K562 (cell line): ENCODE data around the gene NAP1L4. TPM values are rescaled to one million over a fixed set of nuclear protein-coding genes. Genes with fewer than 3 reads are reported as not detected.
A peak's percentile ranks its signal among the peaks of the same experiment; 100 is the strongest.

Experiments used
- ATAC-seq: fragments of 200-7000 bp; cut with Tn5 transposase; 3 replicates; pipeline ENCODE4 v1.9.1; 2020; ENCODE audit warnings: moderate library complexity
- BruUV-seq: library from RNA; stranded (reverse); fragments of 400-500 nt; replicated peaks from 2 replicates; lab custom pipeline; 2021; lab: Mats Ljungman, UMichigan
- CTCF ChIA-PET: fragments of 300-600 bp; formaldehyde crosslinking; extraction: SDS; loops from one replicate; lab custom pipeline; 2021; ENCODE audit warnings: low intra/inter-chr PET ratio; lab: Yijun Ruan, JAX
- POLR2A ChIA-PET: fragments of 300-600, 350-650 bp; sonication (Branson Sonifier 250); formaldehyde crosslinking; extraction: SDS; loops from one replicate; lab custom pipeline; 2021; ENCODE audit warnings: antibody characterized with exemption, inconsistent platforms; lab: Yijun Ruan, JAX
- DNase-seq, 4 experiments: peaks; one replicate each; pipeline versions ENCODE4 v3.0.0 to v3.0.0-alpha.2; 2011 to 2018; ENCODE audit warnings: low spot score in 3 of 4, mixed read lengths in 3 of 4; ENCODE audit errors: extremely low read depth in 1 of 4
- FAIRE-seq: peaks from 2 replicates; lab custom pipeline; 2011; peaks lifted over from hg19 to GRCh38; lab: Jason Lieb, UNC
- H2AFZ ChIP-seq: 2 replicates; pipeline ENCODE4 v1.6.0; 2011; ENCODE audit warnings: low read depth, low read length, control low read depth, inconsistent platforms
- H3K27ac ChIP-seq: fragments of 200-600 bp; 3 replicates; pipeline ENCODE4 v1.8.0; 2011; ENCODE audit warnings: low read depth, mild to moderate bottlenecking, control low read depth, inconsistent platforms, low read length, moderate library complexity, mixed read lengths; ENCODE audit errors: extremely low read depth
- H3K27me3 ChIP-seq, 2 experiments: fragments of 300-600 bp in 1 of 2; 2 replicates in 1 of 2; 3 replicates in 1 of 2; pipeline versions ENCODE4 v1.6.0 to v1.8.0; 2011; ENCODE audit warnings: inconsistent platforms in 2 of 2, low read length in 2 of 2, mild to moderate bottlenecking in 1 of 2, mixed read lengths in 1 of 2, moderate library complexity in 1 of 2; ENCODE audit not compliant: control insufficient read depth in 2 of 2, insufficient read depth in 2 of 2
- H3K36me3 ChIP-seq: fragments of 300-600 bp; 3 replicates; pipeline ENCODE4 v1.8.0; 2011; ENCODE audit warnings: mild to moderate bottlenecking, low read length, inconsistent platforms; ENCODE audit not compliant: control insufficient read depth, insufficient read depth
- H3K4me1 ChIP-seq, 2 experiments: fragments of 200-600 bp in 1 of 2; replicated peaks in 1 of 2; 2 replicates in 1 of 2; 3 replicates in 1 of 2; pipeline versions ENCODE4 v1.5.1 to v1.8.0; 2011; ENCODE audit warnings: inconsistent platforms in 2 of 2, low read length in 2 of 2, mild to moderate bottlenecking in 1 of 2, mixed read lengths in 1 of 2, moderate library complexity in 1 of 2; ENCODE audit not compliant: control insufficient read depth in 2 of 2, insufficient read depth in 2 of 2
- H3K4me2 ChIP-seq: 2 replicates; pipeline ENCODE4 v1.6.1; 2011; ENCODE audit warnings: low read length, control low read depth, inconsistent platforms, mixed read lengths; ENCODE audit not compliant: insufficient read depth
- H3K4me3 ChIP-seq: fragments of 200-600 bp; sonication (generic), shearing (Covaris generic); 2 replicates; pipeline ENCODE4 v1.5.1; 2016; ENCODE audit warnings: control low read depth, inconsistent platforms
- H3K79me2 ChIP-seq: fragments of 200-600 bp; 3 replicates; pipeline ENCODE4 v1.8.0; 2011; ENCODE audit warnings: low read length, inconsistent platforms; ENCODE audit not compliant: control insufficient read depth, insufficient read depth
- H3K9ac ChIP-seq, 2 experiments: 2 replicates each; pipeline versions ENCODE4 v1.6.0 to v1.6.1; 2011; ENCODE audit warnings: low read depth in 2 of 2, low read length in 2 of 2, control low read depth in 1 of 2, inconsistent platforms in 1 of 2, mild to moderate bottlenecking in 1 of 2, mixed read lengths in 1 of 2; ENCODE audit not compliant: insufficient read depth in 1 of 2
- H3K9me1 ChIP-seq: one replicate; pipeline ENCODE4 v1.6.0; 2011; ENCODE audit warnings: inconsistent platforms, mild to moderate bottlenecking, low read length, moderate library complexity; ENCODE audit not compliant: control insufficient read depth, insufficient read depth
- H3K9me3 ChIP-seq: replicated peaks from 2 replicates; pipeline ENCODE4 v1.5.1; 2011; ENCODE audit warnings: low read depth, low read length, inconsistent platforms; ENCODE audit not compliant: control insufficient read depth, insufficient read depth
- H4K20me1 ChIP-seq: replicated peaks from 2 replicates; pipeline ENCODE4 v1.6.1; 2011; ENCODE audit warnings: low read length, inconsistent platforms, mixed read lengths; ENCODE audit not compliant: control insufficient read depth, insufficient read depth
- CAMTA2 ChIP-seq: fragments of 250-450 bp; sonication (Bioruptor Pico); conservative IDR thresholded peaks from 2 replicates; pipeline ENCODE4 v1.5.1; 2022
- ELF2 ChIP-seq: fragments of 250-450 bp; sonication (Bioruptor Pico); IDR thresholded peaks from 2 replicates; pipeline ENCODE4 v1.5.0; 2021; ENCODE audit warnings: mild to moderate bottlenecking
- HINFP ChIP-seq: fragments of 450-650 bp; conservative IDR thresholded peaks from 2 replicates; pipeline ENCODE4 v1.6.1; 2016; ENCODE audit warnings: missing genetic modification characterization, low read depth, mild to moderate bottlenecking, control low read depth, missing compliant biosample characterization
- KDM5B ChIP-seq: fragments of 200-600 bp; sonication (generic); IDR thresholded peaks from 2 replicates; pipeline ENCODE4 v1.6.1; 2012; ENCODE audit warnings: low read depth, mild to moderate bottlenecking, moderate library complexity, low read length, control low read depth, inconsistent platforms; ENCODE audit not compliant: insufficient replicate concordance
- POLR2G ChIP-seq: fragments of 200-400 bp; formaldehyde crosslinking; IDR thresholded peaks from 2 replicates; pipeline ENCODE4 v1.6.1; 2017; ENCODE audit warnings: low read depth, mild to moderate bottlenecking, antibody characterized with exemption, low read length, moderate library complexity
- RBFOX2 ChIP-seq: fragments of 200-400 bp; formaldehyde crosslinking; IDR thresholded peaks from 2 replicates; pipeline ENCODE4 v1.6.1; 2017; ENCODE audit warnings: low read depth, mild to moderate bottlenecking, low read length, moderate library complexity
- RBM25 ChIP-seq: fragments of 200-400 bp; formaldehyde crosslinking; IDR thresholded peaks from 2 replicates; pipeline ENCODE4 v1.6.1; 2018; ENCODE audit warnings: low read length, low read depth, moderate library complexity; ENCODE audit not compliant: severe bottlenecking
- SIRT6 ChIP-seq: IDR thresholded peaks from one replicate; pipeline ENCODE4 v1.6.1; 2012; ENCODE audit warnings: low read depth, mild to moderate bottlenecking, control low read depth, inconsistent platforms, low read length, moderate library complexity
- SMARCA5 ChIP-seq: fragments of 450-650 bp; IDR thresholded peaks from 2 replicates; pipeline ENCODE4 v1.6.1; 2016
- ZNF124 ChIP-seq: sonication (generic); formaldehyde crosslinking; IDR thresholded peaks from 2 replicates; pipeline ENCODE4 v1.8.1; 2022; ENCODE audit warnings: missing genetic modification reagents
- ZNF561 ChIP-seq: fragments of 450-650 bp; formaldehyde crosslinking; conservative IDR thresholded peaks from 2 replicates; pipeline ENCODE4 v1.4.0; 2020; ENCODE audit warnings: mild to moderate bottlenecking, moderate library complexity
- WGBS: fragments of 100-300 bp; shearing (Covaris generic); methylation state at CpG from one replicate; pipeline ENCODE4 v1.1.6; 2016; ENCODE audit warnings: low coverage, mixed read lengths; ENCODE audit not compliant: insufficient coverage; ENCODE audit errors: missing lambda C conversion rate; 5-methylcytosine and 5-hydroxymethylcytosine counted together
- in situ Hi-C: fragments of 300-500 bp; cut with MboI; formaldehyde crosslinking; loops from 4 replicates; pipeline ENCODE4 v1.15.0; 2018; ENCODE audit warnings: inconsistent platforms, mixed read lengths
- intact Hi-C: fragments of 100-400 bp; cut with micrococcal nuclease; formaldehyde crosslinking; loops from 2 replicates; pipeline ENCODE4 v1.14.2; 2022
- polyA plus RNA-seq, 8 experiments: library from polyadenylated mRNA; depleted of rRNA in 4 of 8; stranded (reverse) in 5 of 8; unstranded in 3 of 8; fragments of >200 nt; fragmentation: Nextera tagmentation in 2 of 8; fragmentation: Illumina TruSeq in 1 of 8; extraction: Ambion mirVana in 2 of 8; extraction: Trizol in 1 of 8; gene quantifications; 2 replicates each; pipeline versions ENCODE4 v1.2.1 to v1.2.3, GENCODE V29; 2011 to 2014; ENCODE audit warnings: inconsistent platforms in 1 of 8, missing spikeins in 1 of 8
- total RNA-seq, 7 experiments: library from RNA; depleted of rRNA in 6 of 7; stranded (reverse); fragments of >200 nt in 6 of 7; fragmentation: Illumina TruSeq in 2 of 7; extraction: Trizol in 2 of 7; gene quantifications; 2 replicates each; pipeline versions ENCODE4 v1.2.1 to v1.2.3, GENCODE V29; 2011 to 2021; ENCODE audit warnings: low replicate concordance in 1 of 7
- TF ChIP-seq, protein P1 (sequence below): fragments of 250-450 bp; sonication (Bioruptor Pico); IDR thresholded peaks from 2 replicates; pipeline ENCODE4 v1.5.0; 2020; ENCODE audit warnings: mild to moderate bottlenecking
- TF ChIP-seq, protein P2 (sequence below): fragments of 450-650 bp; formaldehyde crosslinking; IDR thresholded peaks from 2 replicates; pipeline ENCODE4 v1.4.0; 2020; ENCODE audit warnings: mild to moderate bottlenecking, moderate library complexity

Gene NAP1L4
- total and polyA plus RNA-seq, 9 of the 15 experiments (the other 6 are each of a cell fraction or from before 2014, with no cell fraction given): 34.1 to 237 (median 179) TPM

- Histone ChIP-seq H4K20me1 (0 out of 2 replicates have a peak, but pooled peaks cover 7% of the 10 kb centered on the region), H3K9me1 (no peaks in the 10 kb centered on the region), H3K4me2 (no peak overlapping the region), H3K36me3 (peaks cover 79% of the 10 kb centered on the region; the same call in 2 of the 3 replicates), H3K9ac (no peak overlapping the region), H3K27ac (no peak overlapping the region), H3K79me2 (no peaks in the 10 kb centered on the region), H3K4me1 (peaks cover 0 to 19% of the 10 kb centered on the region in 2 experiments; a peak in 1 of 5 replicates), H3K27me3 (no peaks in the 10 kb centered on the region), H3K4me3 (no peak overlapping the region), H3K9me3 (no peaks in the 10 kb centered on the region), H2AFZ (no peak overlapping the region)
- FAIRE-seq (no peak), ATAC-seq (peak; percentile 66), DNase-seq (peak in 1 of 4 experiments; percentile 34)
- in situ Hi-C loops (no loop called here), intact Hi-C loops (no loop called here)
- TF ChIP-seq KDM5B (no peak), ZNF561 (CRISPR knock-in tag) (no peak), CAMTA2 (CRISPR knock-in tag) (no peak), POLR2G (peak; percentile 69), RBFOX2 (0 out of 2 replicates have a peak, but pooled peaks have one; percentile 15), HINFP (tag) (no peak), ZNF124 (no peak), ELF2 (CRISPR knock-in tag) (no peak), SMARCA5 (no peak), RBM25 (no peak), SIRT6 (no peak)
- TF ChIP-seq, protein P1, sequence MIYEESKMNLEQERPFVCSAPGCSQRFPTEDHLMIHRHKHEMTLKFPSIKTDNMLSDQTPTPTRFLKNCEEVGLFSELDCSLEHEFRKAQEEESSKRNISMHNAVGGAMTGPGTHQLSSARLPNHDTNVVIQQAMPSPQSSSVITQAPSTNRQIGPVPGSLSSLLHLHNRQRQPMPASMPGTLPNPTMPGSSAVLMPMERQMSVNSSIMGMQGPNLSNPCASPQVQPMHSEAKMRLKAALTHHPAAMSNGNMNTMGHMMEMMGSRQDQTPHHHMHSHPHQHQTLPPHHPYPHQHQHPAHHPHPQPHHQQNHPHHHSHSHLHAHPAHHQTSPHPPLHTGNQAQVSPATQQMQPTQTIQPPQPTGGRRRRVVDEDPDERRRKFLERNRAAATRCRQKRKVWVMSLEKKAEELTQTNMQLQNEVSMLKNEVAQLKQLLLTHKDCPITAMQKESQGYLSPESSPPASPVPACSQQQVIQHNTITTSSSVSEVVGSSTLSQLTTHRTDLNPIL (CRISPR knock-in tag): no peak
- TF ChIP-seq, protein P2, sequence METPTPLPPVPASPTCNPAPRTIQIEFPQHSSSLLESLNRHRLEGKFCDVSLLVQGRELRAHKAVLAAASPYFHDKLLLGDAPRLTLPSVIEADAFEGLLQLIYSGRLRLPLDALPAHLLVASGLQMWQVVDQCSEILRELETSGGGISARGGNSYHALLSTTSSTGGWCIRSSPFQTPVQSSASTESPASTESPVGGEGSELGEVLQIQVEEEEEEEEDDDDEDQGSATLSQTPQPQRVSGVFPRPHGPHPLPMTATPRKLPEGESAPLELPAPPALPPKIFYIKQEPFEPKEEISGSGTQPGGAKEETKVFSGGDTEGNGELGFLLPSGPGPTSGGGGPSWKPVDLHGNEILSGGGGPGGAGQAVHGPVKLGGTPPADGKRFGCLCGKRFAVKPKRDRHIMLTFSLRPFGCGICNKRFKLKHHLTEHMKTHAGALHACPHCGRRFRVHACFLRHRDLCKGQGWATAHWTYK (CRISPR knock-in tag): no peak
- WGBS: 82% methylated on average over 16 of the region's 21 CpGs
- no TSS peak for BruUV-seq
- ChIA-PET CTCF (no interaction called here), POLR2A (interaction anchor here (0.6 to 4.4 kb wide), 5 partner anchors 9 to 279 kb away, joined by 3 to 17 read pairs (median 5); no protein-coding TSS in a partner anchor)
Measured at GRCh38 chr11:3006505-3007260, 14.6 kb upstream of the NAP1L4 start.
